HG03521 (cell line): Measurements from ENCODE around the gene GNB5.

Experiments used
- ATAC-seq: cut with Tn5 transposase; IDR thresholded peaks from one replicate; pipeline ENCODE4 v1.9.1; 2021; ENCODE audit warnings: mild to moderate bottlenecking, moderate library complexity; ENCODE audit not compliant: unreplicated experiment

Gene GNB5

DNA sequence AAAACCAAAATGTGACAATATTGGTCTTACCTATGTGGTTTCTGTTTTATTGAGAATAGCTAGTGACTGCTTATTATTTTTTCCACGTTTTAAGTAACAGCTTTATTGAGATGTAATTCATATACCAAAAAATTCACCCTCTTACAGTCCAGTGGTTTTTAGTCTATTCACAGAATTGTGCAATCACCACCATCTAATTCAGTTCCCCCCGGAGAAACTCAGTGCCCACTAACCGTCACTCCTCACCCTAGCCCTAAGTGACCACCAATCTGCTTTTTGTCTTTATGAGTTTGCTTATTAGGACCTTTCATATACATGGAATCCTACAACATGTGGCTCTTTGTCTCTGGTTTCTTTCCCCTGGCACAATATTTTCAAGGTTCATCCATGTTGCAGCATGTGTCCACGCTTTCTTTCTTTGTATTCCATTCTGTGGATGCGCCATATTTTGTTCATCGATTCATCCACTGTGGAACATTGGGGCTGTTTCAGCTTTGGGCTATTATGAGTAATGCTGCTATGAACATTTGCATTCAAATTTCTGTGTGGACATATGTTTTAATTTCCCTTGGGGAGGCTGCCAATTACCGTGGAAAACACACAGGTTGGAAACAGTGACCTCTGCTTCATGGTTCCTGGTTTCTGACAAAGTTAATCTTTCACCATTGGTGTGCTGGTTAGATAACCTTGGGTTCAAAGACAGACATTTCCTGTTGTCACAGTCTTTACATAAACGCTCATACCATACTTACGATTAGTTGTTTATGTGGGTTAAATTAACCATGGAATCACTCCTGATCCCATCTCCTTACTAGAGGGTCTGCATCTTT lies 75.4 kb downstream of the GNB5 start:
- ATAC-seq = no peak

DNA sequence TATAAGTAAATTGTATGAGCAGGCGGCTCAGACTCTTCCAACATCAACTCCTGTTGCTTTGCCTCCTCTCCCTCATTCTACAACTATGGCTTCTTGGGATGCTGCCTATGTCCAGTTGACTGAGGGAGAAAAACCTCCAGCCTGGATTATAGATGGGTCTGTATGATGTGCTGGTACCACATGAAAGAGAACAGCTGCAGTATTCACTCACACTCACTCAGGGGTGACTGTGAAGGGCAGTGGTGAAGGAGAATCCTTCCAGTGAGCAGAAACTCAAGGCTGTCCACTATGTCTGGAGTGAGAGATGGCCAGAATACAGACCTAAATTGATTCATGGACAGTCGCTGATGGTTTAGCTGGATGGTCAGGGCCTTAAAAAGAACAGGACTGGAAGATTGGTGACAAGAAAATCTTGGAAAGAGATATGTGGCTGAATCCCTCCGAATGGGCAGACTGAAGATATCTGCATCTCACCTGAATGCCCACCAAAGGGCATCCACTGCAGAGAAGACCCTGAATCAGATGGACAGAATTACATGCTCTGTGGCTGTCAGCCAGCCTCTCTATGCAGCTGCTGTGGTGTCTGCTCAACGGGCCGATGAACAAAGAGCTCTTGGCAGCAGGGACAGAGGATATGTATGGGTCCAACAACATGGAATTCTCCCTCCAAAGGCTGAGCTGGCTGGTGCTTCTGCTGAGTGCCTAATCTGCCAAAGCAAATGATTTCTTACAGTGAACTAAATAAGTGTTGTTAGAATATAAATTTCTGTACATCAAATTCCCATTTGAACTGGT lies 76.7 kb downstream of the GNB5 start:
- no peak for ATAC-seq

DNA sequence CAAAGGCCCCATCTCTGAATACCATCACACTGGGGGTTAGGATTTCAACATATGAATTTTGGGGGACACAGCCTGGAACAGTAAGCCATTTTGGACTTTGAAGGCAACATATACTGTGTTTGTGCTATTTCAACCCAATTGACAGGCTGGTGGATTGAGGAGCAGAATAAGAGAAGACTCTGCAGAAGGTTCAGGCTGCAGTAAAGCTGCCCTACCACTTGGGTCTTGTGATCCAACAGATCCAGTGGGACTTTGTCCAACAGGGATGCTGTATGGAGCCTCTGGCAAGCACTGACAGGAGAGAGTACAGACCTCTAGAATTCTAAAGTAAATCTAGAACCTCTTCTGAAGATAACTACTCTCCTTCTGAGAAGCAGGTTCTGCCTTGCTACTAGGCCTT lies 77.5 kb downstream of the GNB5 start:
- no peak for ATAC-seq

DNA sequence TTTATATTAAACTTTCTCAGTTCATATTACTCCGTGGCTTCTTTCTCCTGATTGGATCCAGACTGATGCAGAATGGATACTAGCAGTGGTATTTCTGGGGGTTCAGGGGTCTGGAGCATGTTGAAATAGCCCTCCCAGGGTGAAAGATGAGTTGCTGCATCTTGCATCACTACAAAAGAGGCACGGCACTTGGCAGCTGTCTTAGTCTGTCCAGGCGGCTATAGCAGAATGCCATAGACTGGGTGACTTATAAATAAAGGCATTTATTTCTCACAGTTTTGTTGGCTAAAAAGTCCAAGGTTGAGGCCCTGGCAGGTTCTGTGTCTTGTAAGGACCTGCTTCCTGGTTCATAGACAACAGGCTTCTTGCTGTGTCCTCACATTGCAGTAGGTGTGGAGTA lies 78.0 kb downstream of the GNB5 start:
- no peak for ATAC-seq

DNA sequence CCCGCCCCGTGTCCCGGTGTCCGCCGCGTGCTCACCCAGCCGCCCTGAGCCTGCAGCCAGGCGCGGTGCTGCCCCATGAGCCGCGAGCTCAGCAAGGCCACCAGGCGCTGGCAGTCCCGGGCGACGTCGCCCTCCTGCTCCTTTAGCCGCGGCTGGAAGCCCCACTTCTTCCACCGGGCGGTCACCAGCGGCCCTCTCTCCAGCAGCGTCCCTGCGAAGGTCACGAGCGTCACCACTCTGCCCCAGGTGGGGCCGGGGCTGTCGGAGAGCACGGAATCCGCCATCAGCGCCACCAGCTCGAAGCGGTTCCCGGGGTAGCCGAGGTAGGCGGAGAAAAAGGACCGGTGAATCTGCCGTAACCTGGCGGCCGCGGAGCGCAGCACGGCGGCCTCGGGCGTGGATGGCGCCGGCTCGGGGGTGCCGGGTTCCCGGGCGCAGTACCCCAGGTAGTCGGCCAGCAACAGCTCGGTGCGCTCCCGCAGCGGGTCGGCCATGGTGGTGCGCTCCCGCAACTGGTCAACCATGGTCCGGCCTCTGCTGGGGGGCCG lies 78.9 kb downstream of the GNB5 start:
- peak; percentile 39 for ATAC-seq

DNA sequence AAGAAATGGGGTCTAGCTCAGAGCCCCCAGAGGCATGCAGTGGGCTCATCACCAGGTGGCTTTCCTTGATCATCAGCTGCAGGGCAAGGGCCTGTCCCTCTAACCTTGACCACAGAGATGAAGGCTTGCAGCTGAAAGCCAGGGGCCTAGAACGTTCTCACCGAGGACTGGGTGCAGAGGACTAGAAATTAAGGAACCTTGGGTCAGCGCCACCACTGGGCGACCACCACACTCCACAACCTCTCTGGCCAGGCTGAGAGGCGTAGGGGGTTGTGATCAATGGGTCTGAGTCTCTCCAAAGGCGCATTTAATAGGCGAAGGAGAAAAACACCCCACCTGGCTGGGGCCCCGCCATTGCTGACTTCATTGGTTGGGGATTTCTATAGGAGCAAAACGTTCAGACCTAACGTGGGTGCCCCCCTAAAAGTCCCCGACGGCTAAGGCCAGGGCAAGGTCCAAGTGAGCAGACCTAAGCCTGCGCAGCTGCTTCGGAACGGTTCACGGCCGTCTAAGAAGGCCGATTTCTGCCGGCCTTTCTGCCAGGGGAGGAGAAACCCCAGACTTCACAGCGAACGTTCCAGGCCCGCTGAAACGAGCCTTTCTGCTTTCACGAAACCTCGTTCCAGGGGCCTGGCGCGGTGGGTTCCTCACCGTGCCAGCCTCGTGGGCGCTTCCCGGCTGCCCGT lies 79.5 kb downstream of the GNB5 start:
- no peak for ATAC-seq

DNA sequence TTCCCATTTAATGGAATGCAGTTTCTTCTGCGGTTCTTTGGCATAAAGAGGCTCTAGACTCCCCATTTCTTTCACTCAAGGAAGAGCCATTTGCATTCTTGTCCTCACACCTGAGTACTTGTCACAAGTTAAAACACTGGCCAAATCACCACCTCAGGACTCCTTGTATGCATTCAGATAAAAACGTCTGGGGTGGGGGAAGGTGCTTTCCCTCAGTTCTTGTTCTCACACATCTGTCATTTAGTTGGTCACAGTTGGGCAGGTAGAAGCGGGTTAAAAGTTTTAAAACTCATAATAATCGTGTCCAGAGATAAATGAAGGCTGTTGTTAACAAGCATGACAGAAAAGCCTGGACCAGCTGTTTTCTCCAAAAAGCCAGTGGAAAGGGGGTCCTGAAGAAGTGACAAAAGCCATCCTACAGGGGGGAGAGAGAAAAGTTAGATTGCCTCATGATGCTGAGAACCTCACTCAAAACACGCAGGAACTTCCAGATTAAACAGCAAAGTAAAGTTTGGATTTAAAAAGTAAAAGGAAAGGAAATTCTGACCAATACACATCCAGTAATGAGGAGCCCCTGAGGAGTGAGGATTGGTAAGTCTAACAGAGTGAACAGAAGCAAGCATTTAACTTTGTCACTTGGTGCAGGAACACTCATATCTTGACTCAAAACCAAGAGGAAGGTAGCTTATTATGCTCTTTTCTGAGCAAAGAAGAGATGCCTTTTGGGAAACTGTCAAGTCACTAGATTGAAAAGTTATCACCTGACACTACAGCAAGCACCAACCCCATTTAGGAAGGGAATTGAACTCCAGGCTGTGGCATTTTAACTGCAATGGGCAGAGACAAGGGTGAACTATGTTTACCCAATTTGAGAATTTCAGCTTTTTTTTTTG lies 81.4 kb downstream of the GNB5 start:
- peak; percentile 41 for ATAC-seq

DNA sequence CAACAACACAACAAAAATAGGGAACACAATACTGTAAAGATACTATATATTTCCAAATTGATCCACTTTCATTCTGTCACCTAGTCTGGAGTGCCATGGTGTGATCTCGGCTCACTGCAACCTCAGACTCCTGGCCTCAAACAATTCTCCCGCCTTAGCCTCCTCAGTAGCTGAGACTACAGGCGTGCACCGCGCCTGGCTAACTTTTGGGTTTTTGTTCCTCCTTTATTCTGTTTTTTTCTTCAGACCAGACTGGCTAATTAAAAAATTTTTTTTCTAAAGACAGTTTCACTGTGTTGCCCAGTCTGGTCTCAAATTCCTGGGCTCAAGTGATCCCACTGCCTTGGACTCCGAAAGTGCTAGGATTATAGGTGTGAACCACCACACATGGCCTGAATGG lies 84.0 kb downstream of the GNB5 start:
- no peak for ATAC-seq

DNA sequence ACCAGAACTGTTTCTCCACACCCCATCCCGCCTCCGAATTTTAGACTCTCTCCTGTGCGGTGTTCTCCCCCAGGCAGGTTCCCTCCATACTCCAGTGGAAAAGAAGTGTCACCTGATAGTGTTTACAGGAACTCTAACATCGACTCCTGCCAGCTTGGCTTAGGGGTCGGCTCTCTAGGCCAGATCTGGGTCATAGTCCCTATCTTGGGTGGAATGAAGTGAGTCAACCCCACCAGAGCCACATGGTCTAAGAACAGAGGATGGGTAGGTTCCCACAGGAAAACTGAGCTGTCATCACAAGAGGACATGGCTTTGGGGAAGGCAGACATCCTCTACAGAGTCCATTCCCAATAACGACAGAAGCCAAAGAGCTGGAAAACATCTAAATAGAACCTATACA lies 84.6 kb downstream of the GNB5 start:
- ATAC-seq = no peak

DNA sequence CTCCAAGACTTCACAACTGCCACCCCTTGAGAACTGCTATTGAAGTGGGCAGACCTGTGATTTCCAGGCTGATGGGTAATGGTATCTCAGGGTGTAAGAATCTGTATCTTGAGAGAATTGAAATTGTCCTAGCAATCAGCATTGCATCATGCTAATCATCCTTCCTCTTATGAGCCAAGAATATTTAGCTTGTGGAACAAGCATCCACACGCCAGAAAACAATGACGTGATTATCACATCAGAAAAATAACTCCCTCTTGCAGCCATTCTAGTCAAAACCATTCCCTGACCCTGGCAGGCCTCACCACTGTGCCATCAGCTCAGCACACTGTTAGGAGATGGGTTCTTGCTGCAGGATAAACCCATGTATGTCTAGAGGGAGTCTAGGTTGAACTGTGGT lies 85.3 kb downstream of the GNB5 start:
- no peak for ATAC-seq

DNA sequence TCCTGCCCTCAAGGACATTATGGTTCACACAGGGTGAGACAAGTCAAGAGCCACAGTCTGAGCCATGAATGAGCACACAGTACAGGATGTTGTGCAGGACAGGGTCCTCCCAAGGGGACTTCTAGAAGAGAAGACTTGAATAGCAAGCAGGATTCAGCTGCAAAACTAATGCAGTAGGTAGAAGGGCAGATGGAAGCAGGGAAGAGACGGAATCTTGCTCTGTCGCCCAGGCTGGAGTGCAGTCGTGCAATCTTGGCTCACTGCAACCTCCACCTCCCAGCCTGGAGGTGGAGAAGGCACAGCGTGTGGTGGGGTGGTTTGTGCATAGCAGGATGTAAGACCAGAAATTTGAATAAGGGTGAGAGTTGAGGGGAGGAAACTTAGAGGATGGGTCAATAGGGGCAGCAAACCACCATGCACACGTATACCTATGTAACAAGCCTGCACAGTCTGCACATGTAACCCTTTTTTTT lies 86.6 kb downstream of the GNB5 start:
- ATAC-seq = no peak

DNA sequence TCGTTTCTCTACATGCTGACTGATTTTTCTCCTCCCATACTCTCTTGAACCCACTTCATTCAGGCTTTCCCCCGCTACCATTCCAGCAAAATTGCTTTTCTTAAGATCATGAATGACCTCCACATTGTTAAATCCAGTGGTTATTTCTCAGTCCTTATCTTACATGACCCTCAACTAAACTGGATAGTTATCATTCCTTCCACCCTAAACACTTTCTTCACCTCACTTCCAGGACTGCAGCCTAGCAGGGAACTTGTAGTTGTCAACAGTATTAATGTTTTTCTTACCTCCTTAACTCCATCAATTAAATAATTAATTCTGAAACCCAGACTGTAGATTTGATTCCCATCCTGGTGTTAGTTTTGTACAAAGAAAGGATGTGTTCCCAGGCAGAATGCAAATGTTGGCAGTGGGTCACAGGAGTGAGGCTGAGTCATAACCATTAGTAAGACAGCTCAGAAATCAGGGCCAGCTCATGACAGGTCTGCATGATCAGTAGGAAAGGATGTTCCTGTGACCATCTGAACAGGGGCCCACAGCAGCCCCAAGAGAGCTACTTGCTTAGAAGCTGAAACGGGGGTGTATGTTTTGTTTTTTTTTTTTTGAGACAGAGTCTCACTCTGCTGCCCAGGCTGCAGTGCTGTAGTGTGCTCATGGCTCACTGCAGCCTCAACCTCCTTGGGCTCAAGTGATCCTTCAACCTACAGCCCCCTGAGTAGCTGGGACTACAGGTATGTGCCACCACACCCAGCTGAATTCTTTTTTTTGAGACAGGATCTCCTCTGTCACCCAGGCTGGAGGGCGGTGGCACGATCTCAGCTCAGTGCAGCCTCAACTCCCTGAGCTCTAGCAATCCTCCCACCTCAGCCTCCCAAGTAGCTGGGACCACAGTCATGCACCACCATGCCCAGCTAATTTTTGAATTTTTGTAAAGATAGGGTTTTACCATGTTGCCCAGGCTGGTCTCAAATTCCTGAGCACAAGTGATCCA lies 87.7 kb downstream of the GNB5 start:
- peak; percentile 47 for ATAC-seq

DNA sequence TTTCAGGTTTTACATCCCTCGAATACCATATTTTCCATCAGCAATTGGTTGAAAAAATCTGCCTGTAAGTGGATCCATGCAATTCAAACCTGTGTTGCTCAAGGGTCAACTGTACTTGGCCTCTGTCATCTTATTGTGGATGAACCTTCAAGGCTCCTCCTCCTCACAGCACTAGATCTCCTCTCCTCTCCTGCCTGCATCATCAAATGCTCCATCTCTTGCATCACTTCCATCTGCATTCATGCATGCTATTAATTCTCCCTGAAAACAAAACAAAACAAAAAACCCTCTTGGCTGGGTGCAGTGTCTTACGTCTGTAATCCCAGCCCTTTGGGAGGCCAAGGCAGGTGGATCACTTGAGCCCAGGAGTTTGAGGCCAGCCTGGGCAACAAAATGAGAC lies 88.7 kb downstream of the GNB5 start:
- ATAC-seq = no peak

DNA sequence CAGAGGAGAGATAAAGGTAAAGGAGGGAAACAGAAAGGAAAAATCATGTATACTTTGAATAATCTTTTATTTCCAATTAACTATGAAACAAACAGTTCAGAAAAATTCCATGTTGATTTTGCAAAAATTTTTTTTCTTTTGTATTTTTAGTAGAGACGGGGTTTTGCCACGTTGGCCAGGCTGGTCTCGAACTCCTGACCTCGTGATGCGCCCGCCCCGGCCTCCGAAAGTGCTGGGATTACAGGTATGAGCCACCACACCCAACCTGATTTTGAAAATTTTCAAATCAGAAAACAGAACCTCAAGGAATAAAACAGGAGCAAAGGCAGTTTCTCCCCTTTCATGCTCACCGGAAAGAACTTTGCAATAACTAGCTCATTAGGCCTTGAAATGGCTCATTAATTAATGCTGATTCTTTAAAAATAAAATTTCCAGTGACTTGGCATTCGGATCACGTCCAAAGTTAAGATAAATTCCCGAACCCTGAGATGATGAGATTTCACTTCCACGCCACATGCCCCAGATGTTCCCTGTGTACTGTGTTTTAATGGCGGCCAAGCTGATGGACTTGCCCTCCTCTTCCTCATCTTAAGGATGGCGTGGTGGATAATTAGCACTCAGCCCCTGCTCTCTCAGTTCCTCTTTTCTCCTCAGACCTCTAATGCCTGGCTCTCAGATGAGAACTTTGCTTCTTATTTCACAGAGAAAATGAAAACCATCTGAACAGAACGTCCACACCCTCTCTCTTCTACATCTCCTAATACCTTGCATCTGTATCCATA lies 89.5 kb downstream of the GNB5 start:
- no peak for ATAC-seq

DNA sequence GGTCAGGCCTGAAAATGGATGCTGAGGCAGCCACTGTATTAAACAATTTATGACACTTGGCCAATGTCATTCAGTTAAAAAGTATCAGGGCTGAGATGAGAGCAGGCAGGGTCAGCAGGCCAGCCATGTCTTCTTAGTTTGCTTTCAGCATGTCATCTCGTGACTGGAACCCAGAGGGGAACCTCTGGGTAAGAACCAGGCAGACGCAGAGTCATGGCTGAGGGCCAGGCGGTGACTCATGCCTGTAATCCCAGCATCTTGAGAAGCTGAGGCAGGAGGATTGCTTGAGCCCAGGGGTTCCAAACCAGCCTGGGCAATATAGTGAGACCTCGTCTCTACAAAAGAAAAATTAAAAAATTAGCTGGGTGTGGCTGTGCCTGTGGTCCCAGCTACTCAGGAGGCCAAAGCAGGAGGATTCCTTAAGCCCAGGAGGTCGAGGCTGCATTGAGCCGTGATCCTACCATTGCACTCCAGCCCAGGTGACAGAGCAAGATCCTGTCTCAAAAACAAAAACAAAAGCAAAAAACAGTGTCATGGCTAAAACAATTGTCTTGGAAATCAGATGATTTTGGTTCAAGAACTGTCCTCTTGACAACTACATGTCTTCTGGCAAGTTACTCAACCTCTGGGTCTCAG lies 90.3 kb downstream of the GNB5 start:
- ATAC-seq = no peak

DNA sequence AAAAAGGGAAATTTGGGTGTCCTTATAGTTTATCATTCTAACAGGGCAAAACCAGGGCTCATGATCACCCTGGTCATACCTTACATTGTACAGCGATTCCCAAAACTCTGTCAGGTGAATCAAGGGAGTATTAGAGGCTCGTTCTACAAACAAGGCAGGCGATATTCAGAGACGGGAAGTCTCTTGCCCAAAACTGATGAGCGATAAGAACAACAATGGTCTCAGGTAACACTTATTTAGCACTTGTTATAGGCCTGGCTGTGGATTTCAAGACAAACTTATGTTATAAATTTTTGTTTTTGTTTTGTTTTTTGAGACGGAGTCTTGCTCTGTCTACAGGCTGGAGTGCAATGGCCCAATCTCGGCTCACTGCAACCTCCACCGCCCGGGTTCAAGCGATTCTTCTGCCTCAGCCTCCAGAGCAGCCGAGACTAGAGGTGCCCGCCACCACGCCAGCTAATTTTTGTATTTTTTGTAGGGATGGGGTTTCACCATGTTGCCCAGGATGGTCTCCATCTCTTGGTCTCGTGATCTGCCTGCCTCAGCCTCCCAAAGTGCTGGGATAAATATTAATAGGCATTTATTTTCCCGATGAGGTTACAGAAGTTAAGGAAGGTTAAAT lies 91.4 kb downstream of the GNB5 start:
- no peak for ATAC-seq

DNA sequence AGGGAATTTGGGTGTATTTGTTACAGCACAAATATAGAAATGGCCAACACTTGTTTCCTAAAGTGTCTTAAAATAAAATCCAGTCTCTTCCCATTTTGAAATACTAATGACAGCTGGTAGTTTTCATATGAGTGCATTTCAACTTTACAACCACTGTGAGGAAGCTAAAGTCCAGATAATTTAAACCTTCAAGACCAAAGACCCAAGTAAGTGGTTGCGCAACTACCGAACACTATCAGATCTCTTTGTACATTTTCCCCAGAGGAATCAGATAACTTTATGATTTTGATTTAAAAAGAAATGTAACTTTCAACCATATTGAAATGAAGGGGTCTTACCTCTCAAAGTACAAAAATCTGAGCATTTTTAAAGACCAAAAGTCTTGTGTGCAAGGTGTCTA lies 92.9 kb downstream of the GNB5 start:
- no peak for ATAC-seq
